ENCODE data around the gene FSCN2.

The FSCN2 gene

GRCh38 chr17:81527591-81528383 is at the start of gene FSCN2:
Gene FSCN2 (plus strand): TSS chr17:81528377. CDS start chr17:81528532, 155 bp downstream.
- DNase-seq = no peak

GRCh38 chr17:81479175-81480071 is 48.8 kb upstream of the FSCN2 start:
- no peak for DNase-seq

GRCh38 chr17:81480140-81481072 is 47.8 kb upstream of the FSCN2 start:
- DNase-seq = no peak

GRCh38 chr17:81481073-81481799 is 46.9 kb upstream of the FSCN2 start:
- no peak for DNase-seq

GRCh38 chr17:81481815-81482505 is 46.2 kb upstream of the FSCN2 start:
- no peak for DNase-seq

- DNase-seq = no peak
Observed at GRCh38 chr17:81482673-81483072, 45.5 kb upstream of the FSCN2 start.

GRCh38 chr17:81483085-81483861 is 44.9 kb upstream of the FSCN2 start:
- no peak for DNase-seq

- DNase-seq = no peak
Observed at GRCh38 chr17:81483862-81484194, 44.3 kb upstream of the FSCN2 start.

GRCh38 chr17:81484195-81484979 is 43.8 kb upstream of the FSCN2 start:
- peak; percentile 75 for DNase-seq

GRCh38 chr17:81486199-81486810 is 41.9 kb upstream of the FSCN2 start:
- no peak for DNase-seq

- DNase-seq = no peak
Observed at GRCh38 chr17:81487089-81487486, 41.1 kb upstream of the FSCN2 start.

GRCh38 chr17:81487487-81488275 is 40.5 kb upstream of the FSCN2 start:
- peak; percentile 65 for DNase-seq

- DNase-seq = no peak
Observed at GRCh38 chr17:81488276-81488860, 39.8 kb upstream of the FSCN2 start.

- DNase-seq = no peak
Observed at GRCh38 chr17:81489012-81489997, 38.9 kb upstream of the FSCN2 start.

- no peak for DNase-seq
Observed at GRCh38 chr17:81489998-81490992, 37.9 kb upstream of the FSCN2 start.

GRCh38 chr17:81491181-81491581 is 37.0 kb upstream of the FSCN2 start:
- no peak for DNase-seq
